Adrenal gland (tissue), 12 donors: ENCODE measurements around the gene SLC35D2. TPM values are rescaled to one million over a fixed set of nuclear protein-coding genes. Genes with fewer than 3 reads are reported as not detected.
A peak's percentile ranks its signal among the peaks of the same experiment; 100 is the strongest.

ENCODE experiments used
- DNase-seq, 7 donors: peaks; one replicate each; pipeline ENCODE4 v3.0.0-alpha.2; 2019 to 2020
- H3K27ac ChIP-seq, 5 donors: fragments of 200-600 bp; sonication (generic) in 4 of 5; 1 replicate in 3 of 5; 2 replicates in 2 of 5; pipeline versions ENCODE4 v1.5.1 to v1.8.0; 2016 to 2020; ENCODE audit warnings: mild to moderate bottlenecking in 1 of 5
- H3K27me3 ChIP-seq: fragments of 200-600 bp; 2 replicates; pipeline ENCODE4 v1.8.0; 2021
- H3K36me3 ChIP-seq, 2 donors: fragments of 200-600 bp; replicated peaks in 1 of 2; 1 replicate in 1 of 2; 2 replicates in 1 of 2; pipeline versions ENCODE4 v1.5.1 to v1.8.0; 2018 to 2022
- H3K4me1 ChIP-seq, 2 donors: fragments of 200-600 bp; replicated peaks in 1 of 2; 1 replicate in 1 of 2; 2 replicates in 1 of 2; pipeline versions ENCODE4 v1.5.1 to v1.8.0; 2018 to 2021
- H3K4me3 ChIP-seq, 4 donors: fragments of 200-600 bp; sonication (generic) in 3 of 4; one replicate each; pipeline ENCODE4 v1.5.1; 2016 to 2018
- H3K9me3 ChIP-seq, 3 donors: fragments of 200-600 bp; sonication (generic) in 1 of 3; replicated peaks in 1 of 3; 1 replicate in 2 of 3; 2 replicates in 1 of 3; pipeline versions ENCODE4 v1.5.1 to v1.8.0; 2016 to 2021
- CTCF ChIP-seq, 6 experiments: fragments of 450-650 bp in 4 of 6; fragments of 200-600 bp in 2 of 6; sonication (generic) in 1 of 6; IDR thresholded peaks; 1 replicate in 5 of 6; 2 replicates in 1 of 6; pipeline versions ENCODE4 v1.5.1 to v1.8.0; 2016 to 2021; ENCODE audit warnings: antibody characterized with exemption in 6 of 6, mild to moderate bottlenecking in 2 of 6, moderate library complexity in 1 of 6
- POLR2A ChIP-seq, 2 donors: fragments of 450-650 bp; IDR thresholded peaks; one replicate each; pipeline ENCODE4 v1.6.1; 2017; ENCODE audit warnings: antibody characterized with exemption in 2 of 2, mild to moderate bottlenecking in 2 of 2, moderate library complexity in 1 of 2
- WGBS, 4 donors: extraction: QIAGEN DNeasy Blood & Tissue Kit in 2 of 4; methylation state at CpG; one replicate each; pipeline versions ENCODE4 v1.1.5 to v1.1.7; 2013 to 2017; 5-methylcytosine and 5-hydroxymethylcytosine counted together
- intact Hi-C, 2 donors: fragments of 100-400 bp; cut with DNase I; formaldehyde crosslinking; loops; one replicate each; pipeline versions ENCODE4 v1.14.1 to v1.15.0; 2022 to 2023
- polyA plus RNA-seq, 3 donors: library from polyadenylated mRNA; stranded (reverse); fragments of 200-250 nt in 2 of 3; fragments of 350-450 nt in 1 of 3; fragmentation: Illumina TruSeq in 1 of 3; extraction: RNeasy Lipid Tissue Mini Kit (QIAGEN cat#74804) in 1 of 3; gene quantifications; one replicate each; pipeline ENCODE4 v1.2.3, GENCODE V29; 2013 to 2014
- total RNA-seq, 9 donors: library from RNA; depleted of rRNA in 4 of 9; stranded (reverse); fragments of >200 nt in 4 of 9; fragments of 120-200 nt in 1 of 9; fragmentation: NEBNext Ultra II Directional in 1 of 9; extraction: Animal tissue kit (Norgen Biotek cat#: 25700) in 1 of 9; gene quantifications; one replicate each; pipeline versions ENCODE4 v1.1.0 to v1.2.4, GENCODE V29; 2013 to 2023
- donor health status: healthy with polysubstance abuse.
- donor health status: Bipolar disorder and iron deficiency.
- donor health status: DM: yes; HTN: yes; CAD: no.
- donor health status: DM: no; HTN: no; CAD: no.
- donor health status: DM: no; HTN: no; CAD: no.
- donor health status: DM: yes; HTN: yes; CAD: no.

The SLC35D2 gene
- total and polyA plus RNA-seq, 12 donors, result 6.9 to 20.8 (median 14.0) TPM

- H3K9me3 ChIP-seq, result no peaks in the 10 kb centered on the region
- TF ChIP-seq POLR2A (IDR thresholded peaks at IDR 0.05) (no peak), CTCF (IDR thresholded peaks at IDR 0.05) (no peak)
- 39 to 51% (median 44%) methylated on average over 2 of the region's 2 CpGs for WGBS, 4 donors
- H3K27ac ChIP-seq, result peak overlapping the region; percentile 74 to 98 (median 93)
- no peaks in the 10 kb centered on the region for H3K27me3 ChIP-seq
- H3K36me3 ChIP-seq, result no peaks in the 10 kb centered on the region
- intact Hi-C loops, result no loop called here
- DNase-seq, result no peak
- peak overlapping the region in 1 of 4 donors; percentile 65 for H3K4me3 ChIP-seq
- H3K4me1 ChIP-seq, result peaks cover 13 to 28% of the 10 kb centered on the region in 2 donors
Measured at GRCh38 chr9:96419691-96419969, 36.1 kb upstream of the SLC35D2 start.

GRCh38 chr9:96418920-96419690 lies 35.6 kb upstream of the SLC35D2 start:
- peak; percentile 42 to 71 (median 53) for DNase-seq
- no peaks in the 10 kb centered on the region for H3K9me3 ChIP-seq
- H3K27me3 ChIP-seq, result no peaks in the 10 kb centered on the region
- peaks cover 13 to 28% of the 10 kb centered on the region in 2 donors for H3K4me1 ChIP-seq
- TF ChIP-seq CTCF (IDR thresholded peaks at IDR 0.05) (no peak), POLR2A (IDR thresholded peaks at IDR 0.05) (peak; percentile 6 to 59)
- H3K4me3 ChIP-seq, result peak overlapping the region in 3 of 4 donors; percentile 5 to 91 (median 65)
- intact Hi-C loops, result no loop called here
- no peaks in the 10 kb centered on the region for H3K36me3 ChIP-seq
- H3K27ac ChIP-seq, result peak overlapping the region; percentile 74 to 98 (median 93)
- WGBS, 4 donors, result 0 to 1% (median 0%) methylated on average over 7 to 58 of the region's 58 CpGs

GRCh38 chr9:96418083-96418919 lies 34.8 kb upstream of the SLC35D2 start, which contains the start of gene ZNF367:
TSS of gene ZNF367 (minus strand) at chr9:96418370. CDS start at chr9:96418032, 338 bp downstream.
- 0 to 1% (median 1%) methylated on average over 13 to 100 of the region's 100 CpGs; no CpG with 5 or more reads in 1 of the 4 donors for WGBS, 4 donors
- no peaks in the 10 kb centered on the region for H3K36me3 ChIP-seq
- no peaks in the 10 kb centered on the region for H3K9me3 ChIP-seq
- H3K4me3 ChIP-seq, result peak within 1 kb of the TSS; percentile 27 to 91 (median 56)
- H3K27ac ChIP-seq, result peak within 1 kb of the TSS; percentile 74 to 98 (median 93)
- H3K27me3 ChIP-seq, result no peaks in the 10 kb centered on the region
- peaks cover 13 to 28% of the 10 kb centered on the region in 2 donors for H3K4me1 ChIP-seq
- peak; percentile 97 to 98 (median 98) for DNase-seq
- intact Hi-C loops, result no loop called here
- TF ChIP-seq CTCF (IDR thresholded peaks at IDR 0.05) (no peak), POLR2A (IDR thresholded peaks at IDR 0.05) (peak in 1 of 2 donors; percentile 45)

- DNase-seq, result peak in 3 of 7 donors; percentile 21 to 49 (median 29)
- intact Hi-C loops, result no loop called here
- Histone ChIP-seq H3K9me3 (no peaks in the 10 kb centered on the region), H3K36me3 (no peaks in the 10 kb centered on the region), H3K4me1 (peaks cover 13 to 28% of the 10 kb centered on the region in 2 donors), H3K27me3 (no peaks in the 10 kb centered on the region), H3K27ac (peak overlapping the region; percentile 69 to 98 (median 93)), H3K4me3 (peak overlapping the region; percentile 27 to 84 (median 56))
- WGBS, 4 donors, result 0 to 2% (median 1%) methylated on average over 10 to 62 of the region's 62 CpGs; no CpG with 5 or more reads in 1 of the 4 donors
- no peak for TF ChIP-seq CTCF (IDR thresholded peaks at IDR 0.05)
- TF ChIP-seq POLR2A (IDR thresholded peaks at IDR 0.05), result no peak
Measured at GRCh38 chr9:96417661-96418082, 34.2 kb upstream of the SLC35D2 start.
